HepG2 (cell line): ENCODE data around the gene MYO3B. TPM values are rescaled to one million over a fixed set of nuclear protein-coding genes. Genes with fewer than 3 reads are reported as not detected.

Experiments used
- ATAC-seq: fragments of 200-7000 bp; cut with Tn5 transposase; 3 replicates; pipeline ENCODE4 v1.9.1; 2020; ENCODE audit warnings: mild to moderate bottlenecking, moderate library complexity
- BruUV-seq: library from RNA; stranded (reverse); fragments of 400-500 nt; replicated peaks from 2 replicates; lab custom pipeline; 2021; lab: Mats Ljungman, UMichigan
- CTCF ChIA-PET: fragments of 300-600 bp; formaldehyde crosslinking; extraction: SDS; loops from one replicate; lab custom pipeline; 2021; ENCODE audit warnings: low total read pairs, inconsistent platforms, low intra/inter-chr PET ratio; lab: Yijun Ruan, JAX
- POLR2A ChIA-PET: fragments of 350-600 bp; sonication (Branson Sonifier 250); formaldehyde crosslinking; loops from one replicate; lab custom pipeline; 2020; ENCODE audit warnings: antibody characterized with exemption, inconsistent platforms; lab: Yijun Ruan, JAX
- DNase-seq: peaks from one replicate; pipeline ENCODE4 v3.0.0-alpha.2; 2015; ENCODE audit warnings: low spot score
- FAIRE-seq: peaks from 3 replicates; lab custom pipeline; 2011; peaks lifted over from hg19 to GRCh38; lab: Jason Lieb, UNC
- H2AFZ ChIP-seq: one replicate; pipeline ENCODE4 v1.6.1; 2011; ENCODE audit warnings: low read length, inconsistent platforms
- H3K27ac ChIP-seq: fragments of 300-600 bp; 3 replicates; pipeline ENCODE4 v1.8.0; 2011; ENCODE audit warnings: mixed run types, mild to moderate bottlenecking, mixed read lengths, low read length, inconsistent platforms; ENCODE audit not compliant: insufficient read depth; ENCODE audit errors: extremely low read length
- H3K27me3 ChIP-seq, 2 experiments: fragments of 200-600 bp in 1 of 2; 2 replicates in 1 of 2; 3 replicates in 1 of 2; pipeline versions ENCODE4 v1.6.0 to v1.8.0; 2011; ENCODE audit warnings: low read length in 2 of 2, mild to moderate bottlenecking in 2 of 2, moderate library complexity in 2 of 2, inconsistent platforms in 1 of 2; ENCODE audit not compliant: insufficient read depth in 2 of 2, control insufficient read depth in 1 of 2
- H3K36me3 ChIP-seq, 2 experiments: fragments of 200-600 bp in 1 of 2; replicated peaks in 1 of 2; 2 replicates in 1 of 2; 3 replicates in 1 of 2; pipeline versions ENCODE4 v1.5.1 to v1.8.0; 2011; ENCODE audit warnings: low read length in 2 of 2, inconsistent platforms in 1 of 2; ENCODE audit not compliant: insufficient read depth in 2 of 2, control insufficient read depth in 1 of 2
- H3K4me1 ChIP-seq: 2 replicates; pipeline ENCODE4 v1.5.1; 2012; ENCODE audit warnings: low read length, inconsistent platforms; ENCODE audit not compliant: insufficient read depth
- H3K4me2 ChIP-seq: 2 replicates; pipeline ENCODE4 v1.6.0; 2011; ENCODE audit warnings: low read depth, low read length, inconsistent platforms
- H3K4me3 ChIP-seq, 3 experiments: fragments of 200-600 bp in 1 of 3; sonication (generic), shearing (Covaris generic) in 1 of 3; replicated peaks in 1 of 3; 2 replicates each; pipeline ENCODE4 v1.5.1; 2011 to 2016; ENCODE audit warnings: low read length in 3 of 3, inconsistent platforms in 2 of 3, low read depth in 2 of 3, mild to moderate bottlenecking in 2 of 3, control low read depth in 1 of 3, mixed read lengths in 1 of 3; ENCODE audit not compliant: insufficient read depth in 1 of 3
- H3K79me2 ChIP-seq: one replicate; pipeline ENCODE4 v1.6.1; 2011; ENCODE audit warnings: low read length, inconsistent platforms; ENCODE audit not compliant: insufficient read depth
- H3K9ac ChIP-seq: 2 replicates; pipeline ENCODE4 v1.6.0; 2011; ENCODE audit warnings: mild to moderate bottlenecking, low read depth, low read length, inconsistent platforms; ENCODE audit not compliant: insufficient read depth
- H3K9me3 ChIP-seq: 2 replicates; pipeline ENCODE4 v1.5.1; 2012; ENCODE audit warnings: mild to moderate bottlenecking, low read length
- H4K20me1 ChIP-seq: 2 replicates; pipeline ENCODE4 v1.6.0; 2011; ENCODE audit warnings: inconsistent platforms, mild to moderate bottlenecking, low read length, moderate library complexity; ENCODE audit not compliant: insufficient read depth
- ADNP ChIP-seq: sonication (generic); formaldehyde crosslinking; IDR thresholded peaks from 2 replicates; pipeline ENCODE4 v1.4.0; 2020; ENCODE audit warnings: missing genetic modification reagents
- DNMT3B ChIP-seq: conservative IDR thresholded peaks from 2 replicates; pipeline ENCODE4 v1.6.1; 2016; ENCODE audit warnings: missing biosample characterization, control low read depth
- DRAP1 ChIP-seq: IDR thresholded peaks from 2 replicates; pipeline ENCODE4 v1.6.1; 2016; ENCODE audit warnings: missing genetic modification reagents, missing compliant biosample characterization
- HIVEP1 ChIP-seq: sonication (generic); formaldehyde crosslinking; IDR thresholded peaks from 2 replicates; pipeline ENCODE4 v1.4.0; 2020; ENCODE audit warnings: mild to moderate bottlenecking, missing genetic modification reagents
- MLLT10 ChIP-seq: sonication (generic); formaldehyde crosslinking; IDR thresholded peaks from 2 replicates; pipeline ENCODE4 v1.4.0; 2020; ENCODE audit warnings: missing genetic modification reagents
- NFYB ChIP-seq: sonication (generic); formaldehyde crosslinking; IDR thresholded peaks from 2 replicates; pipeline ENCODE4 v1.4.0; 2020; ENCODE audit warnings: missing genetic modification reagents
- NFYC ChIP-seq: IDR thresholded peaks from 2 replicates; pipeline ENCODE4 v1.6.1; 2016; ENCODE audit warnings: missing genetic modification reagents, missing compliant biosample characterization
- SRSF9 ChIP-seq: fragments of 200-400 bp; formaldehyde crosslinking; IDR thresholded peaks from 2 replicates; pipeline ENCODE4 v1.6.1; 2018; ENCODE audit warnings: borderline replicate concordance, mild to moderate bottlenecking, low read depth, low read length; ENCODE audit not compliant: insufficient read depth, poor library complexity, severe bottlenecking
- TAF15 ChIP-seq: fragments of 200-400 bp; formaldehyde crosslinking; IDR thresholded peaks from one replicate; pipeline ENCODE4 v1.6.1; 2018; ENCODE audit warnings: mild to moderate bottlenecking, low read depth, low read length; ENCODE audit not compliant: poor library complexity, severe bottlenecking
- ZKSCAN5 ChIP-seq: sonication (generic); formaldehyde crosslinking; IDR thresholded peaks from 2 replicates; pipeline ENCODE4 v1.5.1; 2020; ENCODE audit warnings: mild to moderate bottlenecking, missing genetic modification reagents
- ZNF275 ChIP-seq: sonication (generic); formaldehyde crosslinking; IDR thresholded peaks from 2 replicates; pipeline ENCODE4 v1.8.0; 2022; ENCODE audit warnings: missing genetic modification reagents, mild to moderate bottlenecking, inconsistent platforms, borderline replicate concordance
- ZNF549 ChIP-seq: sonication (generic); formaldehyde crosslinking; IDR thresholded peaks from 2 replicates; pipeline ENCODE4 v1.5.0; 2020; ENCODE audit warnings: missing genetic modification reagents
- ZNF615 ChIP-seq: sonication (generic); formaldehyde crosslinking; IDR thresholded peaks from 2 replicates; pipeline ENCODE4 v1.5.0; 2020; ENCODE audit warnings: mild to moderate bottlenecking, missing genetic modification reagents, borderline replicate concordance
- ZNF703 ChIP-seq: sonication (generic); formaldehyde crosslinking; IDR thresholded peaks from 2 replicates; pipeline ENCODE4 v1.5.1; 2020; ENCODE audit warnings: missing genetic modification reagents, mild to moderate bottlenecking, moderate library complexity, borderline replicate concordance
- ZNF713 ChIP-seq: sonication (generic); formaldehyde crosslinking; IDR thresholded peaks from 2 replicates; pipeline ENCODE4 v1.4.0; 2020; ENCODE audit warnings: mild to moderate bottlenecking, missing genetic modification reagents
- WGBS: methylation state at CpG from one replicate; pipeline ENCODE4 v1.1.6; 2017; ENCODE audit warnings: low lambda C conversion rate; 5-methylcytosine and 5-hydroxymethylcytosine counted together
- in situ Hi-C: cut with HindIII; loops from 2 replicates; pipeline ENCODE4 v1.10.0; 2017; ENCODE audit warnings: low pct_unique_long_range_greater_than_20kb; ENCODE audit not compliant: extremely low pct_ligation_motif_present
- intact Hi-C: fragments of 100-400 bp; cut with micrococcal nuclease; formaldehyde crosslinking; loops from one replicate; pipeline ENCODE4 v1.10.0; 2022; ENCODE audit not compliant: unreplicated experiment
- polyA plus RNA-seq, 8 experiments: library from polyadenylated mRNA; depleted of rRNA in 3 of 8; stranded (reverse) in 7 of 8; unstranded in 1 of 8; fragments of >200 nt; fragmentation: Illumina TruSeq in 4 of 8; extraction: Trizol in 4 of 8; gene quantifications; 2 replicates each; pipeline versions ENCODE4 v1.2.1 to v1.2.3, GENCODE V29; 2011 to 2016; ENCODE audit warnings: low read depth in 4 of 8, missing spikeins in 1 of 8, mixed read lengths in 1 of 8; ENCODE audit not compliant: insufficient read depth in 1 of 8
- total RNA-seq, 5 experiments: library from RNA; depleted of rRNA; stranded (reverse); fragments of >200 nt; fragmentation: Illumina TruSeq; extraction: Trizol; gene quantifications; 2 replicates each; pipeline ENCODE4 v1.2.3, GENCODE V29; 2016; ENCODE audit warnings: low read depth in 1 of 5

Gene MYO3B
- total and polyA plus RNA-seq, 2 of the 13 experiments (the other 11 are each of a cell fraction or from before 2014, with no cell fraction given): 0.01 TPM; not detected in 1

- Histone ChIP-seq H3K9me3 (no peaks in the 10 kb centered on the region), H3K27me3 (peaks cover 0 to 15% of the 10 kb centered on the region in 2 experiments; a peak in 3 of 5 replicates), H3K4me3 (no peak overlapping the region), H2AFZ (no peak overlapping the region), H3K4me2 (no peak overlapping the region), H3K4me1 (peaks cover 13% of the 10 kb centered on the region), H4K20me1 (no peaks in the 10 kb centered on the region), H3K9ac (no peak overlapping the region), H3K36me3 (no peaks in the 10 kb centered on the region), H3K27ac (no peak overlapping the region), H3K79me2 (no peaks in the 10 kb centered on the region)
- TF ChIP-seq ZNF275 (CRISPR knock-in tag) (no peak), NFYC (peak; percentile 31; the same call in 1 of the 2 replicates), NFYB (CRISPR knock-in tag) (peak; percentile 58)
- FAIRE-seq (no peak), DNase-seq (no peak), ATAC-seq (no peak)
- POLR2A ChIA-PET: no interaction called here
- intact Hi-C loops: no loop called here
- in situ Hi-C loops: no loop called here
- 38% methylated on average over 4 of the region's 4 CpGs for WGBS
- no TSS peak for BruUV-seq
- CTCF ChIA-PET: no interaction called here
These were observed 16.3 kb upstream of the MYO3B start for GRCh38 chr2:170161516-170162270.

GRCh38 chr2:170162271-170162632, 15.7 kb upstream of the MYO3B start:
- H3K4me2 ChIP-seq: no peak overlapping the region
- H3K4me1 ChIP-seq: peaks cover 7% of the 10 kb centered on the region
- no peaks in the 10 kb centered on the region for H3K36me3 ChIP-seq
- ChIA-PET POLR2A (no interaction called here), CTCF (no interaction called here)
- no TSS peak for BruUV-seq
- H2AFZ ChIP-seq: no peak overlapping the region
- H3K27ac ChIP-seq: no peak overlapping the region
- H3K4me3 ChIP-seq: no peak overlapping the region
- peaks cover 0 to 15% of the 10 kb centered on the region in 2 experiments; a peak in 3 of 5 replicates for H3K27me3 ChIP-seq
- intact Hi-C loops (no loop called here), in situ Hi-C loops (no loop called here)
- DNase-seq: no peak
- ATAC-seq: no peak
- 40% methylated on average over 4 of the region's 4 CpGs for WGBS
- no peak overlapping the region for H3K9ac ChIP-seq
- no peak for FAIRE-seq
- no peaks in the 10 kb centered on the region for H4K20me1 ChIP-seq
- no peaks in the 10 kb centered on the region for H3K9me3 ChIP-seq
- no peaks in the 10 kb centered on the region for H3K79me2 ChIP-seq
- TF ChIP-seq TAF15 (no peak), ZNF713 (CRISPR knock-in tag) (no peak), ZKSCAN5 (CRISPR knock-in tag) (no peak), DNMT3B (no peak), ZNF615 (no peak), HIVEP1 (CRISPR knock-in tag) (no peak), SRSF9 (no peak), MLLT10 (CRISPR knock-in tag) (no peak), ZNF549 (CRISPR knock-in tag) (no peak), ADNP (CRISPR knock-in tag) (no peak), ZNF703 (no peak), DRAP1 (CRISPR knock-in tag) (no peak)
